Measurements from ENCODE around the gene DCAF11.

DCAF11 gene

DNA sequence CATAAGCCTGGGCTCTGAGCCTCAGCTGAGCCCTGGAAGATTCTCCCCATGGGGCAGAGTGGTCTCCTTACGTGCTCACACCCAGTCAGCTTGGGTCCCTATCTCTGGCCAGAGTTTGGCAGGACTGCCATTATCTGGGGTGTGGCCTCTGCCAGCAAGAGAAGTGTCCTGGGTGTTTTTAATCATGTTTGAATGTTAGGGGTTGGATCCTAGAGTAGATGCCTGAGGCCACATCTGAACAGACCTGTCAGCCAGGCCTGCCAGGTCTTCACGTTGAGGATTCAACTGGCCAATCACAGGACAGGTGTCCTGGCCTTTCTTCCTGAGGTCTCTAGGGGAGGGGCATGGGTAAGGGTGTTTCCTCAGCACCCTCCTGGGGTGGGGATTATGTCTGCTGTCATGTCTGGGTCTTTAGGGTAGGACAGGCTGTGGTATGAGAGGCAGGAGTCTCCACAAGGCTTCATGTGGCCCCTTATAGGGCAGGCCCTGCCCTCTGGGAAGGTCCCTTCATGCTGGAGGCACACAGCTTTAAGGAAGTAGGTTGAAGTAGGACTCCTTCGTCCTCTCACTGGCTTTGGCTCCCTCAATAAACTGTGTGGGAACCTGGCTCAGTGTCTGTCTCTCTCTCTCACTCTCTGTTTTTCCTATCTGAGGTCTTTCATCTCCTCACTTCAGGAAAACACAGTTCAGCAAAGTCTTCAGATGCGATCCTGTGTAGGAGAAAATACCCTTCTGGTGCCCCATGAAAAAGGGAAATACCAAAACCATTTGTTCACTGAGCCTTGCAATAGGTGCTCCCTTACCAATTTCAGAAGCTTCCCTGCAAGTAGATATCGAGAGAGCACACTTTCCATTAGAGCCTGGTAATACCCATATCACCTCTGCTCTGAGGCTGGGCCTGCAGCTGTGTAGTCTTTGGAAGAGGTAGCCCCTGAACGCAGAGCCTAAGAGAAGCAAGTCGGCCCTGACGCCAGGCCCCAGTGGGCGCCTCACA is 9.1 kb downstream of the DCAF11 start:
- Histone ChIP-seq H3K27ac (ENCODE audit: low read depth, low read length) (no peak overlapping the region), H3K4me1 (ENCODE audit: control insufficient read depth in 1 of 2, insufficient read depth in 2 of 2, low read length in 2 of 2) (no peaks in the 10 kb centered on the region), H3K27me3 (ENCODE audit: insufficient read depth, low read length) (no peaks in the 10 kb centered on the region), H3K23ac (ENCODE audit: low read length) (no peak overlapping the region), H3K36me3 (ENCODE audit: control insufficient read depth in 1 of 2, insufficient read depth in 2 of 2, low read length in 2 of 2) (peaks cover 29 to 43% of the 10 kb centered on the region in 2 experiments), H3K4ac (ENCODE audit: low read depth, low read length) (no peak overlapping the region), H3K4me2 (ENCODE audit: low read length) (no peak overlapping the region), H2BK120ac (ENCODE audit: insufficient read depth, low read length, poor library complexity) (no peak overlapping the region), H3K4me3 (ENCODE audit: low read depth, low read length) (no peak overlapping the region), H3K79me1 (ENCODE audit: low read length) (no peaks in the 10 kb centered on the region), H4K91ac (ENCODE audit: low read depth, low read length) (no peak overlapping the region), H2AK5ac (ENCODE audit: low read length) (no peak overlapping the region), H3K9me3 (ENCODE audit: insufficient read depth, low read depth, low read length) (peaks cover 2% of the 10 kb centered on the region), H2AFZ (ENCODE audit: insufficient read depth, low read length, poor library complexity) (no peak overlapping the region), H3K9ac (ENCODE audit: low read length) (no peak overlapping the region), H3K14ac (ENCODE audit: low read length) (no peak overlapping the region), H2BK12ac (ENCODE audit: low read length) (no peak overlapping the region), H4K8ac (ENCODE audit: low read depth, low read length) (no peak overlapping the region), H4K12ac (ENCODE audit: low read depth, low read length) (no peak overlapping the region), H3K18ac (ENCODE audit: low read length) (no peak overlapping the region), H3K79me2 (ENCODE audit: control insufficient read depth, insufficient read depth, low read length, poor library complexity) (no peaks in the 10 kb centered on the region), H2BK5ac (ENCODE audit: low read depth, low read length, poor library complexity) (no peak overlapping the region)
- no peak for DNase-seq
- no CpG with 5 or more reads among the region's 9 CpGs for WGBS (ENCODE audit: extremely low coverage, insufficient coverage, insufficient read length)

- Histone ChIP-seq H3K36me3 (ENCODE audit: control insufficient read depth in 1 of 2, insufficient read depth in 2 of 2, low read length in 2 of 2) (peaks cover 7 to 17% of the 10 kb centered on the region in 2 experiments), H3K79me1 (ENCODE audit: low read length) (no peaks in the 10 kb centered on the region), H3K9me3 (ENCODE audit: insufficient read depth, low read depth, low read length) (no peaks in the 10 kb centered on the region), H3K4me2 (ENCODE audit: low read length) (no peak overlapping the region), H2BK120ac (ENCODE audit: insufficient read depth, low read length, poor library complexity) (no peak overlapping the region), H3K4me3 (ENCODE audit: low read depth, low read length) (no peak overlapping the region), H2AK5ac (ENCODE audit: low read length) (no peak overlapping the region), H2AFZ (ENCODE audit: insufficient read depth, low read length, poor library complexity) (no peak overlapping the region), H4K12ac (ENCODE audit: low read depth, low read length) (no peak overlapping the region), H3K4ac (ENCODE audit: low read depth, low read length) (no peak overlapping the region), H3K14ac (ENCODE audit: low read length) (no peak overlapping the region), H3K9ac (ENCODE audit: low read length) (no peak overlapping the region), H2BK5ac (ENCODE audit: low read depth, low read length, poor library complexity) (no peak overlapping the region), H3K27ac (ENCODE audit: low read depth, low read length) (no peak overlapping the region), H2BK12ac (ENCODE audit: low read length) (no peak overlapping the region), H3K27me3 (ENCODE audit: insufficient read depth, low read length) (no peaks in the 10 kb centered on the region), H3K4me1 (ENCODE audit: control insufficient read depth in 1 of 2, insufficient read depth in 2 of 2, low read length in 2 of 2) (no peaks in the 10 kb centered on the region), H4K91ac (ENCODE audit: low read depth, low read length) (no peak overlapping the region), H3K23ac (ENCODE audit: low read length) (no peak overlapping the region), H3K18ac (ENCODE audit: low read length) (no peak overlapping the region), H4K8ac (ENCODE audit: low read depth, low read length) (no peak overlapping the region), H3K79me2 (ENCODE audit: control insufficient read depth, insufficient read depth, low read length, poor library complexity) (no peaks in the 10 kb centered on the region)
- DNase-seq: no peak
Measured at GRCh38 chr14:24126939-24127338, 12.4 kb downstream of the DCAF11 start.

DNA sequence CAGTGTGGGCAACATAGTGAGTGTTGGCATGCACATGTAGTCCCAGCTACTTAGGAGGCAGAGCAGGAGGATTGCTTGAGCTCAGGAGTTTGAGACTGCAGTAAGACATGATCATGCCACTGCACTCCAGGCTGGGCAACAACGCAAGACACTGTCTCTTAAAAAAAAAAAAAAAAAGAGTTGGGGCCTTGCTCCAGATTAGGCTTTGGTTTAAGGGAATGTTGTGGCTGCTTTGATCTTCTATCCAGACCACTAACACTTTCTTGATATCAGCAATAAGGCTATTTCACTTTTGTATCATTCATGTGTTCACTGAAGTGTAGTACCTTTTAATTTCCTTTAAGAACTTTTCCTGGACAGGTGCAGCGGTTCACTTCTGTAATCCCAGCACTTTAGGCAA is 13.1 kb downstream of the DCAF11 start:
- Histone ChIP-seq H3K4ac (ENCODE audit: low read depth, low read length) (no peak overlapping the region), H3K4me2 (ENCODE audit: low read length) (no peak overlapping the region), H3K18ac (ENCODE audit: low read length) (no peak overlapping the region), H3K4me3 (ENCODE audit: low read depth, low read length) (no peak overlapping the region), H4K12ac (ENCODE audit: low read depth, low read length) (no peak overlapping the region), H3K14ac (ENCODE audit: low read length) (no peak overlapping the region), H2BK12ac (ENCODE audit: low read length) (no peak overlapping the region), H2BK120ac (ENCODE audit: insufficient read depth, low read length, poor library complexity) (no peak overlapping the region), H3K79me2 (ENCODE audit: control insufficient read depth, insufficient read depth, low read length, poor library complexity) (no peaks in the 10 kb centered on the region), H3K9me3 (ENCODE audit: insufficient read depth, low read depth, low read length) (no peaks in the 10 kb centered on the region), H3K23ac (ENCODE audit: low read length) (no peak overlapping the region), H3K27me3 (ENCODE audit: insufficient read depth, low read length) (no peaks in the 10 kb centered on the region), H3K4me1 (ENCODE audit: control insufficient read depth in 1 of 2, insufficient read depth in 2 of 2, low read length in 2 of 2) (no peaks in the 10 kb centered on the region), H3K36me3 (ENCODE audit: control insufficient read depth in 1 of 2, insufficient read depth in 2 of 2, low read length in 2 of 2) (peaks cover 7 to 11% of the 10 kb centered on the region in 2 experiments), H3K27ac (ENCODE audit: low read depth, low read length) (no peak overlapping the region), H4K8ac (ENCODE audit: low read depth, low read length) (no peak overlapping the region), H2AFZ (ENCODE audit: insufficient read depth, low read length, poor library complexity) (no peak overlapping the region), H2AK5ac (ENCODE audit: low read length) (no peak overlapping the region), H2BK5ac (ENCODE audit: low read depth, low read length, poor library complexity) (no peak overlapping the region), H3K79me1 (ENCODE audit: low read length) (no peaks in the 10 kb centered on the region), H4K91ac (ENCODE audit: low read depth, low read length) (no peak overlapping the region), H3K9ac (ENCODE audit: low read length) (no peak overlapping the region)
- no peak for DNase-seq
- WGBS (ENCODE audit: extremely low coverage, insufficient coverage, insufficient read length): no CpG with 5 or more reads among the region's 2 CpGs

DNA sequence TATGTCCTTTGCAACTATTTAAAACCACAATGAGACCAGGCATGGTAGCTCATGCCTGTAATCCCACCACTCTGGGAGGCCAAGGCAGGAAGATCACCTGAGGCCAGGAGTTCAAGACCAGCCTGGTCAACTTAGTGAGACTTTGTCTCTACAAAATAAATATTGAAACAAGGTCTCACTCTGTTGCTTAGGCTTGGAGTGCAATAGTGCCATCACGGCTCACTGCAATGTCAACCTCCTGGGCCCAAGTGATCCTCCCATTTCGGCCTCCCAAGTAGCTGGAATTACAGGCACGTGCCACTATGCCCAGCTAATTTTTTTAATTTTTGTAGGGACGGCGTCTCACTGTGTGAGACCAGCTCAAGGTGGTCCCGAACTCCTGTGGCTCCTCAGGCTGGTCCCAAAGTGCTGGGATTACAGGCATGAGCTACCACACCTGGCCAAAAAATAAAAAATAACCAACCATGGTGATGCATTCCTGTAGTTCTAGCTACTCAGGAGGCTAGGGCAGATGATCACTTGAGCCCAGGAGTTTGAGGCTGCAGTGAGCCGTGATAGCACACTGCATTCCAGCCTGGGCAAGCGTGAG is 14.9 kb downstream of the DCAF11 start:
- Histone ChIP-seq H3K4me1 (ENCODE audit: control insufficient read depth in 1 of 2, insufficient read depth in 2 of 2, low read length in 2 of 2) (no peaks in the 10 kb centered on the region), H2BK12ac (ENCODE audit: low read length) (no peak overlapping the region), H3K4me2 (ENCODE audit: low read length) (no peak overlapping the region), H3K79me1 (ENCODE audit: low read length) (no peaks in the 10 kb centered on the region), H3K27me3 (ENCODE audit: insufficient read depth, low read length) (no peaks in the 10 kb centered on the region), H2BK120ac (ENCODE audit: insufficient read depth, low read length, poor library complexity) (no peak overlapping the region), H4K12ac (ENCODE audit: low read depth, low read length) (no peak overlapping the region), H4K8ac (ENCODE audit: low read depth, low read length) (no peak overlapping the region), H4K91ac (ENCODE audit: low read depth, low read length) (no peak overlapping the region), H3K4ac (ENCODE audit: low read depth, low read length) (no peak overlapping the region), H3K23ac (ENCODE audit: low read length) (no peak overlapping the region), H3K4me3 (ENCODE audit: low read depth, low read length) (no peak overlapping the region), H3K9me3 (ENCODE audit: insufficient read depth, low read depth, low read length) (no peaks in the 10 kb centered on the region), H3K9ac (ENCODE audit: low read length) (no peak overlapping the region), H2BK5ac (ENCODE audit: low read depth, low read length, poor library complexity) (no peak overlapping the region), H3K27ac (ENCODE audit: low read depth, low read length) (no peak overlapping the region), H2AK5ac (ENCODE audit: low read length) (no peak overlapping the region), H3K14ac (ENCODE audit: low read length) (no peak overlapping the region), H3K18ac (ENCODE audit: low read length) (no peak overlapping the region), H3K36me3 (ENCODE audit: control insufficient read depth in 1 of 2, insufficient read depth in 2 of 2, low read length in 2 of 2) (no peaks in the 10 kb centered on the region), H3K79me2 (ENCODE audit: control insufficient read depth, insufficient read depth, low read length, poor library complexity) (no peaks in the 10 kb centered on the region), H2AFZ (ENCODE audit: insufficient read depth, low read length, poor library complexity) (no peak overlapping the region)
- DNase-seq: no peak
- no CpG with 5 or more reads among the region's 8 CpGs for WGBS (ENCODE audit: extremely low coverage, insufficient coverage, insufficient read length)
